WTC11 (cell line): Measurements from ENCODE around the gene LARGE1. TPM values are rescaled to one million over a fixed set of nuclear protein-coding genes. Genes with fewer than 3 reads are reported as not detected.

Experiments
- ATAC-seq: fragments of 200-7000 bp; cut with Tn5 transposase; 2 replicates; pipeline ENCODE4 v1.10.0; 2021; ENCODE audit warnings: mild to moderate bottlenecking, moderate library complexity
- CTCF ChIA-PET: fragments of 300-600 bp; sonication (Branson Sonifier 250); formaldehyde crosslinking; loops from one replicate; lab custom pipeline; 2021; ENCODE audit warnings: antibody characterized with exemption; lab: Charles Lee
- POLR2A ChIA-PET: fragments of 350-600 bp; sonication (Branson Sonifier 250); formaldehyde crosslinking; loops from one replicate; lab custom pipeline; 2021; ENCODE audit warnings: antibody characterized with exemption; lab: Charles Lee
- DNase-seq: peaks from one replicate; pipeline ENCODE4 v3.0.0; 2021; ENCODE audit warnings: low spot score
- H3K27ac Mint-ChIP-seq: 2 replicates; pipeline ENCODE4 v1.8.0; 2021; ENCODE audit warnings: mixed read lengths
- H3K27me3 Mint-ChIP-seq: 2 replicates; pipeline ENCODE4 v1.8.0; 2021; ENCODE audit warnings: low read depth, mild to moderate bottlenecking, moderate library complexity, mixed read lengths
- H3K36me3 Mint-ChIP-seq: 2 replicates; pipeline ENCODE4 v1.8.0; 2021; ENCODE audit warnings: mixed read lengths
- H3K4me1 Mint-ChIP-seq: 2 replicates; pipeline ENCODE4 v1.8.0; 2022; ENCODE audit warnings: mixed read lengths
- H3K4me3 Mint-ChIP-seq: 2 replicates; pipeline ENCODE4 v1.8.0; 2021; ENCODE audit warnings: mild to moderate bottlenecking, moderate library complexity, mixed read lengths
- H3K9me3 Mint-ChIP-seq: 2 replicates; pipeline ENCODE4 v1.8.0; 2021; ENCODE audit warnings: mixed read lengths
- EMX1 ChIP-seq: fragments of 250-450 bp; sonication (Bioruptor Pico); IDR thresholded peaks from 2 replicates; pipeline ENCODE4 v1.8.0; 2021; ENCODE audit warnings: mild to moderate bottlenecking
- ESRRA ChIP-seq: sonication (generic); formaldehyde crosslinking; IDR thresholded peaks from 2 replicates; pipeline ENCODE4 v1.8.1; 2022; ENCODE audit warnings: mild to moderate bottlenecking, missing genetic modification reagents, borderline replicate concordance
- FOXK1 ChIP-seq: sonication (generic); formaldehyde crosslinking; IDR thresholded peaks from 2 replicates; pipeline ENCODE4 v1.8.0; 2022; ENCODE audit warnings: mild to moderate bottlenecking, moderate library complexity, missing genetic modification reagents
- FOXP1 ChIP-seq: sonication (generic); formaldehyde crosslinking; IDR thresholded peaks from 2 replicates; pipeline ENCODE4 v1.8.0; 2022; ENCODE audit warnings: missing genetic modification reagents, mild to moderate bottlenecking, moderate library complexity, borderline replicate concordance
- GRHL2 ChIP-seq: fragments of 250-450 bp; sonication (Bioruptor Pico); IDR thresholded peaks from 2 replicates; pipeline ENCODE4 v1.8.0; 2022; ENCODE audit warnings: mild to moderate bottlenecking, moderate library complexity; ENCODE audit not compliant: insufficient replicate concordance, severe bottlenecking
- MXD4 ChIP-seq: fragments of 250-450 bp; sonication (Bioruptor Pico); IDR thresholded peaks from 2 replicates; pipeline ENCODE4 v1.8.0; 2021; ENCODE audit warnings: mild to moderate bottlenecking, moderate library complexity, borderline replicate concordance
- MYBL2 ChIP-seq: sonication (generic); formaldehyde crosslinking; IDR thresholded peaks from 2 replicates; pipeline ENCODE4 v1.8.1; 2023; ENCODE audit warnings: mild to moderate bottlenecking, moderate library complexity, missing genetic modification reagents
- NR2C2 ChIP-seq: sonication (generic); formaldehyde crosslinking; IDR thresholded peaks from 2 replicates; pipeline ENCODE4 v1.8.0; 2022; ENCODE audit warnings: mild to moderate bottlenecking, missing genetic modification reagents
- NR3C1 ChIP-seq: sonication (generic); formaldehyde crosslinking; conservative IDR thresholded peaks from 2 replicates; pipeline ENCODE4 v1.8.1; 2023; ENCODE audit warnings: low read depth, mild to moderate bottlenecking, missing genetic modification reagents
- OVOL2 ChIP-seq: fragments of 250-450 bp; sonication (Bioruptor Pico); IDR thresholded peaks from 2 replicates; pipeline ENCODE4 v1.9.0; 2021; ENCODE audit warnings: mild to moderate bottlenecking, borderline replicate concordance
- RORB ChIP-seq: fragments of 250-450 bp; sonication (Bioruptor Pico); IDR thresholded peaks from 2 replicates; pipeline ENCODE4 v1.9.0; 2021; ENCODE audit warnings: mild to moderate bottlenecking
- SMAD4 ChIP-seq: sonication (generic); formaldehyde crosslinking; IDR thresholded peaks from 2 replicates; pipeline ENCODE4 v1.8.0; 2022; ENCODE audit warnings: mild to moderate bottlenecking, missing genetic modification reagents
- ZNF219 ChIP-seq: sonication (generic); formaldehyde crosslinking; IDR thresholded peaks from 2 replicates; pipeline ENCODE4 v1.8.0; 2023; ENCODE audit warnings: missing genetic modification reagents, mild to moderate bottlenecking, borderline replicate concordance
- ZNF317 ChIP-seq: sonication (generic); formaldehyde crosslinking; IDR thresholded peaks from 2 replicates; pipeline ENCODE4 v1.8.1; 2023; ENCODE audit warnings: low read depth, mild to moderate bottlenecking, moderate library complexity, missing genetic modification reagents, borderline replicate concordance
- total RNA-seq: library from RNA; stranded (reverse); gene quantifications from 3 replicates; pipeline ENCODE4 v1.2.3, GENCODE V29; 2021
- TF ChIP-seq, protein P1 (sequence below): fragments of 250-450 bp; sonication (Bioruptor Pico); conservative IDR thresholded peaks from 2 replicates; pipeline ENCODE4 v1.9.0; 2021; ENCODE audit warnings: mild to moderate bottlenecking
- TF ChIP-seq, protein P2 (sequence below): fragments of 250-450 bp; sonication (Bioruptor Pico); IDR thresholded peaks from 2 replicates; pipeline ENCODE4 v1.9.0; 2021; ENCODE audit warnings: moderate library complexity, mild to moderate bottlenecking, inconsistent platforms, borderline replicate concordance
- TF ChIP-seq, protein P3 (sequence below): sonication (generic); formaldehyde crosslinking; IDR thresholded peaks from 2 replicates; pipeline ENCODE4 v1.8.1; 2023; ENCODE audit warnings: mild to moderate bottlenecking, missing genetic modification reagents
- TF ChIP-seq, protein P4 (sequence below): sonication (generic); formaldehyde crosslinking; IDR thresholded peaks from 2 replicates; pipeline ENCODE4 v1.8.0; 2022; ENCODE audit warnings: missing genetic modification reagents
- TF ChIP-seq, protein P5 (sequence below): sonication (generic); formaldehyde crosslinking; IDR thresholded peaks from 2 replicates; pipeline ENCODE4 v1.8.1; 2022; ENCODE audit warnings: mild to moderate bottlenecking, missing genetic modification reagents, moderate library complexity, borderline replicate concordance
- TF ChIP-seq, protein P6 (sequence below): sonication (generic); formaldehyde crosslinking; IDR thresholded peaks from 2 replicates; pipeline ENCODE4 v1.8.1; 2022; ENCODE audit warnings: missing genetic modification reagents, borderline replicate concordance
- TF ChIP-seq, protein P7 (sequence below): sonication (generic); formaldehyde crosslinking; IDR thresholded peaks from 2 replicates; pipeline ENCODE4 v1.8.0; 2022; ENCODE audit warnings: mild to moderate bottlenecking, missing genetic modification reagents

The LARGE1 gene
- total RNA-seq, 1 experiment from 2014 or later, result 72.6 TPM

DNA sequence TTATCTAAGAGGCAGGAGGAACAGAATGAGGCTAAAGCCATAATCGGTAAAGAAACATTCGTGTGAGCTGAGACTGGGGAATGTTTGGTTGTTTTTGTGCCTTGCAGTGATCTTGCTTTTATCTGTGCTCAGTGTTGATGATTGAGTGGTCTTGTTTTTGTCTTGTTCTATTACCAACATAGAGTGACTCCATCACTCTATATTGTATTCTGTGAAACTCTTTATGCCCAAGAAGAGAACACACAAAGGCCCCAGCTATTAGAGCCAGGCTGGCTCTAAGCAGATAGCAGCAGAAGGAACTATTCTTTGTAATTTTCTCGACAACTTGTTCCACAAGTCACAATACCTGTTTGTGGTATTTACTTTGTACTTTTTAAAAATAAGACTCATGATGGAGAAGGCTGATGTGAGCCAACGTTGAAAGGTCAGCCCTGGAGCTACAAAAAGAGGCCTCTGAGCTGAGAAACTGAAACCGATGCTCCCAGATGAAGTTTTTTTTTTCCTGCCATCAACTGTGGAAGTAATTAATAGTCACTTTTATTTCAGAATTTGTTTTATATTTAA is 68.4 kb downstream of the LARGE1 start:
- ChIA-PET POLR2A (no interaction called here), CTCF (interaction anchor here (0.5 to 2.5 kb wide), 5 partner anchors 16 to 123 kb away, joined by 4 to 13 read pairs (median 6); partner anchors contain the start of gene LARGE1)
- peak overlapping the region; percentile 96 for H3K27ac Mint-ChIP-seq
- peaks cover 8% of the 10 kb centered on the region for H3K36me3 Mint-ChIP-seq
- no peak for DNase-seq
- H3K4me3 Mint-ChIP-seq, result peak overlapping the region; percentile 54
- TF ChIP-seq, protein P1, sequence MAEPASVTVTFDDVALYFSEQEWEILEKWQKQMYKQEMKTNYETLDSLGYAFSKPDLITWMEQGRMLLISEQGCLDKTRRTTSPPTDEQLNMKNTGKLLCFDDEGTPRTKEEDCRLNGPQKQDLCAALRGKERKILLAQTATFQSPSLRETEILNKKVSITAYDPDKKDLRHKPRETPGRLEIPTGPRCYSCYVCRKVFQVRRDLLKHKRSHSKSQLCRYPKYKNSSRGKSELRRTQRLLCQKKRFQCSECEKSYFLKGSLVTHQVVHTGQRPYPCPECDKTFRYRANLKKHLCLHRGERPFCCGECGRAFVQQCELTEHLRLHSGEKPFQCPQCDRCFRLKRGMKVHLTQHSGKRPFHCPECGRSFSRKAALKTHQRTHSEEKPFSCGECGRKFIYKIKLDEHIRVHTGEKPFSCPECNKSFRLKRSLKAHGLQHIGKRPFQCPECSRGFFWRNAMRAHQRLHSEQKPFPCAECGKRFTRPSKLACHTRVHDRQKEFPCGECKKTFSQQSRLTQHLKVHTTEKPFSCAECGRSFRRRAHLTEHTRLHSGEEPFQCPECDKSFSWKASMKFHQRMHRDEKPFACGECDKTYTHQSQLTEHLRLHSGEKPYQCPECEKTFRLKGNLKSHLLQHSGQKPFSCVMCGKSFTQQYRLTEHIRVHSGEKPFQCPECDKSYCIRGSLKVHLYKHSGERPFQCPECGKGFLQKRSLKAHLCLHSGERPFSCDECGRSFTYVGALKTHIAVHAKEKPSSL, result no peak
- TF ChIP-seq, protein P2, sequence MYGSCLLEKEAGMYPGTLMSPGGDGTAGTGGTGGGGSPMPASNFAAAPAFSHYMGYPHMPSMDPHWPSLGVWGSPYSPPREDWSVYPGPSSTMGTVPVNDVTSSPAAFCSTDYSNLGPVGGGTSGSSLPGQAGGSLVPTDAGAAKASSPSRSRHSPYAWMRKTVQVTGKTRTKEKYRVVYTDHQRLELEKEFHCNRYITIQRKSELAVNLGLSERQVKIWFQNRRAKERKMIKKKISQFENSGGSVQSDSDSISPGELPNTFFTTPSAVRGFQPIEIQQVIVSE (CRISPR knock-in tag), result no peak
- TF ChIP-seq, protein P3, sequence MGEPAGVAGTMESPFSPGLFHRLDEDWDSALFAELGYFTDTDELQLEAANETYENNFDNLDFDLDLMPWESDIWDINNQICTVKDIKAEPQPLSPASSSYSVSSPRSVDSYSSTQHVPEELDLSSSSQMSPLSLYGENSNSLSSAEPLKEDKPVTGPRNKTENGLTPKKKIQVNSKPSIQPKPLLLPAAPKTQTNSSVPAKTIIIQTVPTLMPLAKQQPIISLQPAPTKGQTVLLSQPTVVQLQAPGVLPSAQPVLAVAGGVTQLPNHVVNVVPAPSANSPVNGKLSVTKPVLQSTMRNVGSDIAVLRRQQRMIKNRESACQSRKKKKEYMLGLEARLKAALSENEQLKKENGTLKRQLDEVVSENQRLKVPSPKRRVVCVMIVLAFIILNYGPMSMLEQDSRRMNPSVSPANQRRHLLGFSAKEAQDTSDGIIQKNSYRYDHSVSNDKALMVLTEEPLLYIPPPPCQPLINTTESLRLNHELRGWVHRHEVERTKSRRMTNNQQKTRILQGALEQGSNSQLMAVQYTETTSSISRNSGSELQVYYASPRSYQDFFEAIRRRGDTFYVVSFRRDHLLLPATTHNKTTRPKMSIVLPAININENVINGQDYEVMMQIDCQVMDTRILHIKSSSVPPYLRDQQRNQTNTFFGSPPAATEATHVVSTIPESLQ, result no peak
- TF ChIP-seq ZNF317 (CRISPR knock-in tag), result no peak
- TF ChIP-seq RORB (CRISPR knock-in tag), result no peak
- TF ChIP-seq FOXP1 (CRISPR knock-in tag), result no peak
- TF ChIP-seq ESRRA (CRISPR knock-in tag), result no peak
- TF ChIP-seq, protein P4, sequence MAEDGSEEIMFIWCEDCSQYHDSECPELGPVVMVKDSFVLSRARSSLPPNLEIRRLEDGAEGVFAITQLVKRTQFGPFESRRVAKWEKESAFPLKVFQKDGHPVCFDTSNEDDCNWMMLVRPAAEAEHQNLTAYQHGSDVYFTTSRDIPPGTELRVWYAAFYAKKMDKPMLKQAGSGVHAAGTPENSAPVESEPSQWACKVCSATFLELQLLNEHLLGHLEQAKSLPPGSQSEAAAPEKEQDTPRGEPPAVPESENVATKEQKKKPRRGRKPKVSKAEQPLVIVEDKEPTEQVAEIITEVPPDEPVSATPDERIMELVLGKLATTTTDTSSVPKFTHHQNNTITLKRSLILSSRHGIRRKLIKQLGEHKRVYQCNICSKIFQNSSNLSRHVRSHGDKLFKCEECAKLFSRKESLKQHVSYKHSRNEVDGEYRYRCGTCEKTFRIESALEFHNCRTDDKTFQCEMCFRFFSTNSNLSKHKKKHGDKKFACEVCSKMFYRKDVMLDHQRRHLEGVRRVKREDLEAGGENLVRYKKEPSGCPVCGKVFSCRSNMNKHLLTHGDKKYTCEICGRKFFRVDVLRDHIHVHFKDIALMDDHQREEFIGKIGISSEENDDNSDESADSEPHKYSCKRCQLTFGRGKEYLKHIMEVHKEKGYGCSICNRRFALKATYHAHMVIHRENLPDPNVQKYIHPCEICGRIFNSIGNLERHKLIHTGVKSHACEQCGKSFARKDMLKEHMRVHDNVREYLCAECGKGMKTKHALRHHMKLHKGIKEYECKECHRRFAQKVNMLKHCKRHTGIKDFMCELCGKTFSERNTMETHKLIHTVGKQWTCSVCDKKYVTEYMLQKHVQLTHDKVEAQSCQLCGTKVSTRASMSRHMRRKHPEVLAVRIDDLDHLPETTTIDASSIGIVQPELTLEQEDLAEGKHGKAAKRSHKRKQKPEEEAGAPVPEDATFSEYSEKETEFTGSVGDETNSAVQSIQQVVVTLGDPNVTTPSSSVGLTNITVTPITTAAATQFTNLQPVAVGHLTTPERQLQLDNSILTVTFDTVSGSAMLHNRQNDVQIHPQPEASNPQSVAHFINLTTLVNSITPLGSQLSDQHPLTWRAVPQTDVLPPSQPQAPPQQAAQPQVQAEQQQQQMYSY (CRISPR knock-in tag), result no peak
- no peak for TF ChIP-seq OVOL2 (CRISPR knock-in tag)
- TF ChIP-seq, protein P5, sequence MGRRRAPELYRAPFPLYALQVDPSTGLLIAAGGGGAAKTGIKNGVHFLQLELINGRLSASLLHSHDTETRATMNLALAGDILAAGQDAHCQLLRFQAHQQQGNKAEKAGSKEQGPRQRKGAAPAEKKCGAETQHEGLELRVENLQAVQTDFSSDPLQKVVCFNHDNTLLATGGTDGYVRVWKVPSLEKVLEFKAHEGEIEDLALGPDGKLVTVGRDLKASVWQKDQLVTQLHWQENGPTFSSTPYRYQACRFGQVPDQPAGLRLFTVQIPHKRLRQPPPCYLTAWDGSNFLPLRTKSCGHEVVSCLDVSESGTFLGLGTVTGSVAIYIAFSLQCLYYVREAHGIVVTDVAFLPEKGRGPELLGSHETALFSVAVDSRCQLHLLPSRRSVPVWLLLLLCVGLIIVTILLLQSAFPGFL (CRISPR knock-in tag), result no peak
- TF ChIP-seq ZNF219 (CRISPR knock-in tag), result no peak
- TF ChIP-seq SMAD4 (CRISPR knock-in tag), result no peak
- no peak for TF ChIP-seq EMX1 (CRISPR knock-in tag)
- TF ChIP-seq GRHL2 (CRISPR knock-in tag), result no peak
- no peaks in the 10 kb centered on the region for H3K27me3 Mint-ChIP-seq
- peaks cover 80% of the 10 kb centered on the region for H3K4me1 Mint-ChIP-seq
- no peak for ATAC-seq
- peaks cover 9% of the 10 kb centered on the region for H3K9me3 Mint-ChIP-seq

DNA sequence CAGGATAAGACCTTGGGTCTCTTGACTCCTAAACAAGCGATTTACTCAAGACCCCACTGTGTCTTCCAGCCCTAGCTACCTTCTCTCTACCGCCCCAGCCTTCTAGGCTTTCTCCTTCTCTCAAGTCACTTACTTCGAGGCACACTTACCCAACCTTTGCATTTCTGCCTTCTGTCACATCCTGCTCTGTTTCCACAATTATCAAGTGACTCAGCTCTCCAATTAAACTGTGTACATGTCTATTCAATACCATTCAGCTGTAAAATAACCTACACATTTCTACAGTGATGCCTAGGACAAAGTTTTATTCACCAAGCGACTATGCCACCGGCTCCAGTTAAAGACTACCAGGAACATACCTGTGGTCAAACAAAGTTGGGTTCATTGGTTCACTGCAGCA is 69.0 kb downstream of the LARGE1 start:
- POLR2A ChIA-PET, result interaction anchor here (1.0 to 1.3 kb wide), 3 partner anchors 20 to 70 kb away, joined by 3 to 5 read pairs (median 3); no protein-coding TSS in a partner anchor
- Mint-ChIP-seq H3K27ac (peak overlapping the region; percentile 96), H3K9me3 (peaks cover 14% of the 10 kb centered on the region), H3K36me3 (peaks cover 13% of the 10 kb centered on the region), H3K4me1 (peaks cover 84% of the 10 kb centered on the region), H3K27me3 (no peaks in the 10 kb centered on the region), H3K4me3 (peak overlapping the region; percentile 54)
- ATAC-seq (peak; percentile 6; the same call in 1 of the 2 replicates), DNase-seq (no peak)
- CTCF ChIA-PET, result interaction anchor here (0.5 to 2.5 kb wide), 6 partner anchors 16 to 123 kb away, joined by 3 to 13 read pairs (median 6); partner anchors contain the start of gene LARGE1
- TF ChIP-seq MYBL2, result no peak
- TF ChIP-seq, protein P6, sequence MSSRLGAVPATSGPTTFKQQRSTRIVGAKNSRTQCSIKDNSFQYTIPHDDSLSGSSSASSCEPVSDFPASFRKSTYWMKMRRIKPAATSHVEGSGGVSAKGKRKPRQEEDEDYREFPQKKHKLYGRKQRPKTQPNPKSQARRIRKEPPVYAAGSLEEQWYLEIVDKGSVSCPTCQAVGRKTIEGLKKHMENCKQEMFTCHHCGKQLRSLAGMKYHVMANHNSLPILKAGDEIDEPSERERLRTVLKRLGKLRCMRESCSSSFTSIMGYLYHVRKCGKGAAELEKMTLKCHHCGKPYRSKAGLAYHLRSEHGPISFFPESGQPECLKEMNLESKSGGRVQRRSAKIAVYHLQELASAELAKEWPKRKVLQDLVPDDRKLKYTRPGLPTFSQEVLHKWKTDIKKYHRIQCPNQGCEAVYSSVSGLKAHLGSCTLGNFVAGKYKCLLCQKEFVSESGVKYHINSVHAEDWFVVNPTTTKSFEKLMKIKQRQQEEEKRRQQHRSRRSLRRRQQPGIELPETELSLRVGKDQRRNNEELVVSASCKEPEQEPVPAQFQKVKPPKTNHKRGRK (CRISPR knock-in tag), result no peak
- TF ChIP-seq MXD4 (CRISPR knock-in tag), result no peak
- TF ChIP-seq, protein P7, sequence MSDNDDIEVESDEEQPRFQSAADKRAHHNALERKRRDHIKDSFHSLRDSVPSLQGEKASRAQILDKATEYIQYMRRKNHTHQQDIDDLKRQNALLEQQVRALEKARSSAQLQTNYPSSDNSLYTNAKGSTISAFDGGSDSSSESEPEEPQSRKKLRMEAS, result no peak
- TF ChIP-seq FOXK1 (CRISPR knock-in tag), result no peak
- TF ChIP-seq NR3C1 (CRISPR knock-in tag), result no peak
- no peak for TF ChIP-seq NR2C2
